ENCODE measurements around the gene VWDE.

The VWDE gene

DNA sequence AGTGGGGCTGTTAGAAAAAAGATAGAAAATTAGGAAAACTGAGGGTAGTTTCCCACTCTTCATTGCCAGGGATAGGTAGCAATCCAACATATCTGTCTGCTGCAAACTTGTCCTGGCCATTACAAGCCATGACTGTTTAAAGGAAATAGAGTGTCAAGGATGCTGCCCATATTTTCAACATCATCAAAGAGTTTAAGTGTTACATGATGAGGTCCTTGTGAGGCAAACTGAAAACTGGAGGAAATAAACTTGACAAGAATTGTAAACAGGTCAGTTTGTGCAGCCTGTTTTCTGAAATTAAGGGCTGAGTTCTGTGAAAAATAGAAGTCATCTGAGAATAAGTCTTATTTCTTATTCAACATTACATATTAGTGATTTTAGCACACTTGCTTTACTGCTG lies 78.0 kb downstream of the VWDE start:
- DNase-seq, result no peak

DNA sequence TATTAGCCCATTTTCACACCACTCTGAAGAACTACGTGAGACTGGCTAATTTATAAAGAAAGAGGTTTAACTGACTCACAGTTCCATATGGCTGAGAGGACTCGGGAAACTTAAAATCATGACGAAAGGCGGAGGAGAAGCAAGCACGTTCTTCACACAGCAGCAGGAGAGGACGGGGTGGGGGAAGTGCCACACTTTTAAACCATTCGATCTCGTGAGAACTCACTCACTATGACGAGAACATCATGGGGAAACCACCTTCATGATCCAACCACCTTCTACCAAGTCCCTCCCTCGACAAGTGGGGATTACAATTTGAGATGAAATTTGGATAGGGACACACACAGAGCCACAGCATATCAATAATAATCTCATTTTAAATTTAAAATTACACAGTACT lies 80.2 kb downstream of the VWDE start:
- no peak for DNase-seq

GRCh38 chr7:12322903-12323300 lies 80.8 kb downstream of the VWDE start:
- DNase-seq, result no peak

- no peak for DNase-seq
Measured at GRCh38 chr7:12322284-12322902, 81.3 kb downstream of the VWDE start.

DNA sequence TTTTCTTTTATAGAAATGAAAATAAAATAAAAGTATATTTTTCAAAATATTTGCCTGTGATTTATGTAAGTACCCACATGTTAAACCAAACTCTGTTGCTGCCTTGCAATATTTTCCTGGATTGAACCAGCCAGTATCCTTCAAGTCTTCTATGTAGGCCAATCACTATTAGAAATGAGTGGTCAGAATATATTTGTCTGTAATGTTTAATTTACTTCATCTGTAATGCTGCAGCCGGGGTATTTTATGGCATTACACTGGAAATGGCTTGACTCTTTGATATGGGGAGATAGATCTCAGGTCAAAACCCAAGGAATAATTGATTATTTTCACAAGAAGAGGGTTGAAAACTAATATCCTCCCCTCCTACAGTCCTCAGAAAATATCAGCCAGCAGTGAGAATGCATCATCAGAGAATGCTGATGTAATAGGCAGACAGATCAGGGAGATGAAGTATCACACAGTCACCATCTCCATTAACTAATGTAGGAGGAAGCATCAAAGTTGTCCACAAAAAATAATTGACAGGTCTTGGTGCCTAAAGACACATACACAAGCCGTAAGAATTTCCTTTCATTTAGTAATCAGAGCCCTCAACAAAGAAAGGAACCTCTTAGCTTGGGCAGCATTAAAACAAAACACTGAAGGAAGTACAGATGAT lies 82.5 kb downstream of the VWDE start:
- DNase-seq, result no peak

- no peak for DNase-seq
Measured at GRCh38 chr7:12320241-12320986, 83.3 kb downstream of the VWDE start.

GRCh38 chr7:12317675-12318074 lies 86.0 kb downstream of the VWDE start:
- DNase-seq, result no peak

DNA sequence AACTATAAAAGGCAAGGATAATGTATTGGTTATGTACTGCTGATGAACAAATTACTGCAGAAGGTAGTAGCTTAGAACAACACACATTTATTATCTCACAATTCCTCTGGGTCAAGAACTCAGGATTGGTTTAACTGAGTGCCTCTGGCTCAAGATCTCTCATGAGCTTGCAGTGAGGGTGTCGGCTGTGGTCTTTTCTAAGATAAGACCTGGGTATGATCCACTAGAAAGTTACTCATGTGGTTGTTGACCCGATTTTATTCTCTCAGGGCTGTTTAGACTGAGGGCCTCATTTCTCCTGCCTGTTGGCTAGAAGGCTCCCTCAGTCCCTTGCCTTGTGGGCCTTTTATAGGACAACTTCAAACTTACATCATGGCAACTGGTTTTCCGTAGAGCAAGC lies 86.7 kb downstream of the VWDE start:
- DNase-seq, result no peak

- DNase-seq, result no peak
Measured at GRCh38 chr7:12315049-12315448, 88.6 kb downstream of the VWDE start.

DNA sequence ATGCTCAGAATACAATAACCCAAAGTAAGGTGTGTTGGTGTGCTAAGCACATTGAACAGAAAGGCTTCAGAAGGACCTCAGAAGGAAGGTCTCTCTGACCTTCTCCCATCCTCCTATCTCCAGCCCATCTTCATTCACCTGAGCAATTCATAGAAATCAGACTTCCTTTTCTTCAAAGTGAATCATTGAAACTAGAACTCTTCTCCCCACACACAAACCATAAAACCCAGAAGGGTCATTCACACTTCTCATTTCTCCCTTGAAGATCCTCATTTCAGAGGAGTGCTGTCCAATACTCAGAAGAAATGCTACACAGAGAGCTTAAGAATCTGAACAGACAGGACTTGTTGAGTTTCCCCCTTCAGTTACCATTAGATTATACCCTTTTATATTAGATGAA lies 89.5 kb downstream of the VWDE start:
- DNase-seq, result no peak

DNA sequence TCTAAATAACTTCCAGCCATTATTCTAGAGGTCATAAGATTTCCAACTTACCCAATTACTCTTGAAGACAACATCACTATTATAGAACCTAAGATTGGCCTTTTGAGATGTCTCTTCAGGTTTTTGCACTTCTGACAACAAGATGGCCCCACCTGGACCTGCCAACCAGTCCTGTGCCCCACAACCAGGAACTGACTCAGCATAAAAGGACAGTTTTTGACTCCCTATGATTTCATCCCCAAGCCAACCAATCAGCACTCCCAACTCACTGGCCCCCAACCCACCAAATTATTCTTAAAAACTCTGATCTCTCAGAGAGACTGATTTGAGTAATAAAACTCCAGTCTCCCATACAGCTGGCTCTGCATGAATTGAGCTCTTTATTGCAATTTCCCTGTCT lies 98.2 kb downstream of the VWDE start:
- no peak for DNase-seq

DNA sequence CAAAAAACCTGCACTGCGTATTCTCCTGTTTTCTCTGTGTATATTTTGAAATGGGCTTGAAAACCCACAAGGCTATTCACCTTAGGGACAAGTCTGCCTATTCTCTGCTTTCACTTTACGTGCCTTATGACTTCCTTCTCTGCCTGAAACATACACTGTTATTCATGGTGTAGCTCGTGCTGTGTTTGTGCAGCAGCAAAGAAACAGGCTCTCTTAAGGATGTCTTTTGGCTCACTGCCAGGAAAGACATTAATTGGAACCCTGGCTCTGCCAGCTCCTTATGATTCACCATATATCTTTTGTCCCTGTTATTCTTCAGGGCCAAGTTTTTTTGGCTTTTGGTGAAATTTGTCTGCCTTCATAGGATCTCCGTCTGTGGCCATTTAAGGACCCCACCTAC lies 100.2 kb downstream of the VWDE start:
- no peak for DNase-seq

- no peak for DNase-seq
Measured at GRCh38 chr7:12303062-12303461, 100.6 kb downstream of the VWDE start.

DNA sequence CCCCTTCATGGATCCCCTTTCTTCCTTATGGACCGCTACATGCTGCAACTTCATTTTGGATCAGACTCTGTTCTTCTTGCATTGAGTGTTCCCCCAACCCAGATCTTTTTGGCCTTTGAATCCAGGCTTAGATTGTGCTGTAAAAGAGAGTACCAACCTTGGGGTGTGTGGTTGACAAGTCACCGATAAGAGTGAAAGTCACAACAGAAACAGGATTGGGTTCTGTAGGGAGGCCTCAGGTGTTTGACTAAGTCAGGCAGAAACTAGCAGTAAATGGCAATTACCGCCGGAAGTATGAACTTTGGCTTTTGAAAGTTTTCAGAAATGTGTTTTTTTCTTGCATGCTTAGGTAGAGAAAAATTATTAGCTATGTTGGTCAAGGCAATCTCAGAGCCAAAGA lies 103.2 kb downstream of the VWDE start:
- DNase-seq, result no peak

DNA sequence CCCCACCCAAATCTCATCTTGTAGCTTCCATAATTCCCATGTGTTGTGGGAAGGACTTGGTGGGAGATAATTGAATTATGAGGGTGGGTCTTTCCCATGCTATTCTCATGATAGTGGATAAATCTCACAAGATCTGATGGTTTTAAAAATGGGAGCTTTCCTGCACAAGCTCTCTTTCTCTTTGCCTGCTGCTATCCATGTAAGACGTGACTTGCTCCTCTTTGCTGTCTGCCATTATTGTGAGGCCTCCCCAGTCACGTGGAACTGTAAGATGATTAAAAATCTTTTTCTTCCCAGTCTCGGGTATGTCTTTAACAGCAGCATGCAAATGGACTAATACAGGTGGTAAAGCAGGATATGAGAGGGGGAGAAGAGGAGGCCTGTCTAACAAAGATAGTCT lies 104.3 kb downstream of the VWDE start:
- DNase-seq, result no peak

- no peak for DNase-seq
Measured at GRCh38 chr7:12297283-12298108, 106.2 kb downstream of the VWDE start.

GRCh38 chr7:12296051-12296570 lies 107.6 kb downstream of the VWDE start:
- DNase-seq, result no peak

- DNase-seq, result no peak
Measured at GRCh38 chr7:12294701-12295100, 109.0 kb downstream of the VWDE start.

DNA sequence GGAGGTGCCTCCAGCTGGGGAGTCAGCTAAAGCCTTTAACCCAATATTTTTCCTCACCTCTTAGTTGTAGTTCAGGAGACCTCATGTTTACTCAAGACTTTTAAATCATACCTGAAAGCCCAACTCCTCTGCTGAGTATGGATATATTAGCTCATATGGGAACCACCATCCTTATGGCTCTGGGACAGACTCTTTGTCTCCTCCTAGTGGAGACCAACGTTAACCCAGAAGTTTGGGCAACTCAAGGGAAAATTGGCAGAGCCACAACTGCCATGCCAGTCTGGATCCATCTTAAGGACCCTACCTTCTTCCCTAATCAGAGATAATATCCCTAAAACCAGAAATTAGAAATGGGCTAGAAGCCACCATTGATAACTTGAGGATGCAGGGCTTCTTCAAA lies 111.8 kb downstream of the VWDE start:
- DNase-seq, result no peak

- no peak for DNase-seq
Measured at GRCh38 chr7:12290761-12291160, 112.9 kb downstream of the VWDE start.

GRCh38 chr7:12289996-12290395 lies 113.7 kb downstream of the VWDE start:
- DNase-seq, result no peak

DNA sequence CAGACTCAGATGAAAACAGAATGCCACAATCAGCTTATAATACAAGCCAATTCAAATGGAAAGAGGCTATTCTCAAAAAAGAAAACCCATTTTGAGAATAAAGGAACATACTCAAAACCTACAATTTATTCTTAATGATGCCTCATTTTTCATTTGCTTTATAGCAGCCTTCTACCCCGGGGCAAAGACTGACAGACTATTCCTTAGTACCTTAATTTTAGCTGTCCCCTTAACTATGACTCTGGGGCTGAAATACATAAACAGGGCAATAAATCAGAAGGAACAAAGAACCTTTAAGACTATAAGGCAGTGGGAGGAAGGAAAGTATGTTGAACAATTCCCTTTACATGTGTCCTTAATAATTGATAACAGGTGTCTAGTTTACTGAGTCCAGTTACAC lies 115.8 kb downstream of the VWDE start:
- DNase-seq, result no peak

GRCh38 chr7:12281038-12281437 lies 122.6 kb downstream of the VWDE start:
- DNase-seq, result no peak

All from stimulated activated naive CD4-positive, alpha-beta T cell treated with Interleukin-2 at 50 U/mL for 16 hours (primary cell).